GM12878 (cell line): Measurements from ENCODE around the gene NTM. TPM values are rescaled to one million over a fixed set of nuclear protein-coding genes. Genes with fewer than 3 reads are reported as not detected.

Experiments
- ATAC-seq: fragments of 200-7000 bp; cut with Tn5 transposase; 3 replicates; pipeline ENCODE4 v1.9.1; 2020; ENCODE audit warnings: mild to moderate bottlenecking, moderate library complexity
- BruUV-seq: library from RNA; stranded (reverse); fragments of 400-500 nt; replicated peaks from 2 replicates; lab custom pipeline; 2021; lab: Mats Ljungman, UMichigan
- CTCF ChIA-PET: fragments of 300-600 bp; sonication (Branson Sonifier 250); formaldehyde crosslinking; extraction: SDS; loops from one replicate; lab custom pipeline; 2021; ENCODE audit warnings: inconsistent platforms; lab: Yijun Ruan, JAX
- POLR2A ChIA-PET: fragments of 350-600 bp; formaldehyde crosslinking; extraction: SDS; loops from one replicate; lab custom pipeline; 2021; ENCODE audit warnings: inconsistent platforms; lab: Charles Lee
- RAD21 ChIA-PET: fragments of 300-600 bp; sonication (Branson Sonifier 250); formaldehyde crosslinking; loops from one replicate; lab custom pipeline; 2023; ENCODE audit warnings: antibody characterized with exemption; ENCODE audit not compliant: unreplicated experiment; lab: Charles Lee
- SMC1A ChIA-PET: fragments of 300-600 bp; sonication (Branson Sonifier 250); formaldehyde crosslinking; loops from one replicate; lab custom pipeline; 2023; ENCODE audit not compliant: unreplicated experiment, uncharacterized antibody; lab: Charles Lee
- DNase-seq: peaks from one replicate; pipeline ENCODE4 v3.0.0-alpha.2; 2011; ENCODE audit warnings: low read depth, low spot score
- FAIRE-seq: peaks from 3 replicates; lab custom pipeline; 2011; peaks lifted over from hg19 to GRCh38; lab: Jason Lieb, UNC
- H2AFZ ChIP-seq: 2 replicates; pipeline ENCODE4 v1.6.0; 2011; ENCODE audit warnings: low read depth, low read length, control low read depth; ENCODE audit not compliant: control insufficient read depth
- H3K27ac ChIP-seq: 2 replicates; pipeline ENCODE4 v1.5.1; 2011; ENCODE audit warnings: control low read depth; ENCODE audit not compliant: control insufficient read depth, insufficient read depth
- H3K27me3 ChIP-seq, 2 experiments: replicated peaks in 1 of 2; 2 replicates each; pipeline versions ENCODE4 v1.6.0 to v1.6.1; 2011; ENCODE audit warnings: low read length in 1 of 2; ENCODE audit not compliant: control insufficient read depth in 2 of 2, insufficient read depth in 2 of 2
- H3K36me3 ChIP-seq, 2 experiments: 2 replicates each; pipeline ENCODE4 v1.5.1; 2011; ENCODE audit warnings: low read length in 1 of 2; ENCODE audit not compliant: control insufficient read depth in 2 of 2, insufficient read depth in 2 of 2
- H3K4me1 ChIP-seq: 2 replicates; pipeline ENCODE4 v1.6.1; 2011; ENCODE audit warnings: mild to moderate bottlenecking, low read length, moderate library complexity, mixed read lengths; ENCODE audit not compliant: control insufficient read depth, insufficient read depth
- H3K4me2 ChIP-seq: 2 replicates; pipeline ENCODE4 v1.6.0; 2011; ENCODE audit warnings: control low read depth; ENCODE audit not compliant: control insufficient read depth, insufficient read depth
- H3K4me3 ChIP-seq: fragments of 200-600 bp; sonication (generic); 2 replicates; pipeline ENCODE4 v1.5.1; 2016
- H3K79me2 ChIP-seq: 2 replicates; pipeline ENCODE4 v1.6.0; 2011; ENCODE audit warnings: low read length; ENCODE audit not compliant: control insufficient read depth, insufficient read depth
- H3K9ac ChIP-seq: 2 replicates; pipeline ENCODE4 v1.8.0; 2011; ENCODE audit warnings: low read length, control low read depth, mixed read lengths; ENCODE audit not compliant: control insufficient read depth, insufficient read depth
- H3K9me3 ChIP-seq: replicated peaks from 3 replicates; pipeline ENCODE4 v1.5.1; 2011; ENCODE audit warnings: mild to moderate bottlenecking, low read length; ENCODE audit not compliant: control insufficient read depth, insufficient read depth
- H4K20me1 ChIP-seq: 2 replicates; pipeline ENCODE4 v1.6.0; 2011; ENCODE audit not compliant: control insufficient read depth, insufficient read depth
- ATF7 ChIP-seq: fragments of 450-650 bp; IDR thresholded peaks from 2 replicates; pipeline ENCODE4 v1.6.1; 2016; ENCODE audit warnings: low read depth, mild to moderate bottlenecking
- BACH1 ChIP-seq: fragments of 450-650 bp; IDR thresholded peaks from 2 replicates; pipeline ENCODE4 v1.6.1; 2017; ENCODE audit warnings: mild to moderate bottlenecking, borderline replicate concordance
- CBFB ChIP-seq: IDR thresholded peaks from 2 replicates; pipeline ENCODE4 v1.6.1; 2016; ENCODE audit warnings: antibody characterized with exemption, low read depth
- CHD2 ChIP-seq: IDR thresholded peaks from 2 replicates; pipeline ENCODE4 v1.6.1; 2011; ENCODE audit warnings: low read depth, low read length, improper control_type of control experiment, borderline replicate concordance
- GABPA ChIP-seq: IDR thresholded peaks from 2 replicates; pipeline ENCODE4 v1.6.1; 2014; ENCODE audit warnings: antibody characterized with exemption, low read depth, mild to moderate bottlenecking, inconsistent platforms
- GATAD2B ChIP-seq: fragments of 450-650 bp; conservative IDR thresholded peaks from 2 replicates; pipeline ENCODE4 v1.6.1; 2017; ENCODE audit warnings: low read depth, mild to moderate bottlenecking, moderate library complexity
- HDAC6 ChIP-seq: fragments of 200-600 bp; sonication (generic); IDR thresholded peaks from one replicate; pipeline ENCODE4 v1.8.0; 2017; ENCODE audit warnings: antibody characterized with exemption; ENCODE audit not compliant: unreplicated experiment
- LARP7 ChIP-seq: fragments of 450-650 bp; IDR thresholded peaks from 2 replicates; pipeline ENCODE4 v1.6.1; 2017; ENCODE audit warnings: mild to moderate bottlenecking
- NFYA ChIP-seq: IDR thresholded peaks from 2 replicates; pipeline ENCODE4 v1.6.1; 2011; ENCODE audit warnings: low read depth, mild to moderate bottlenecking, low read length, improper control_type of control experiment, borderline replicate concordance
- SKIL ChIP-seq: fragments of 450-650 bp; IDR thresholded peaks from 2 replicates; pipeline ENCODE4 v1.6.1; 2017; ENCODE audit warnings: mild to moderate bottlenecking, low read depth, inconsistent platforms; ENCODE audit not compliant: poor library complexity, severe bottlenecking
- SRF ChIP-seq, 2 experiments: IDR thresholded peaks; 2 replicates each; pipeline ENCODE4 v1.6.1; 2011; ENCODE audit warnings: low read depth in 2 of 2, low read length in 2 of 2, mild to moderate bottlenecking in 1 of 2, moderate library complexity in 1 of 2
- STAT1 ChIP-seq: fragments of 450-650 bp; conservative IDR thresholded peaks from 2 replicates; pipeline ENCODE4 v1.6.1; 2014; ENCODE audit warnings: antibody characterized with exemption, mild to moderate bottlenecking
- ZBED1 ChIP-seq: IDR thresholded peaks from 2 replicates; pipeline ENCODE4 v1.6.1; 2016; ENCODE audit warnings: borderline replicate concordance
- WGBS: methylation state at CpG from one replicate; pipeline ENCODE4 v1.1.6; 2016; ENCODE audit warnings: low lambda C conversion rate; ENCODE audit not compliant: insufficient replicate concordance, insufficient coverage; ENCODE audit errors: missing lambda C conversion rate; 5-methylcytosine and 5-hydroxymethylcytosine counted together
- in situ Hi-C: fragments of 300-500 bp; cut with MboI; formaldehyde crosslinking; loops from 9 replicates; pipeline ENCODE4 v1.14.3; 2018; ENCODE audit warnings: mixed read lengths
- intact Hi-C: fragments of 100-400 bp; cut with micrococcal nuclease; formaldehyde crosslinking; loops from one replicate; pipeline ENCODE4 v1.14.2; 2022; ENCODE audit not compliant: unreplicated experiment
- polyA plus RNA-seq, 11 experiments: library from polyadenylated mRNA; depleted of rRNA in 4 of 11; unstranded in 6 of 11; stranded (reverse) in 5 of 11; fragments of >200 nt; fragmentation: Nextera tagmentation in 4 of 11; fragmentation: Illumina TruSeq in 1 of 11; extraction: Ambion mirVana in 4 of 11; extraction: Trizol in 1 of 11; gene quantifications; 1 replicate in 1 of 11; 2 replicates in 10 of 11; pipeline versions ENCODE4 v1.2.1 to v1.2.3, GENCODE V29; 2011 to 2016; ENCODE audit warnings: inconsistent platforms in 2 of 11, missing spikeins in 2 of 11, low read depth in 1 of 11
- total RNA-seq, 4 experiments: library from RNA; depleted of rRNA in 3 of 4; stranded (reverse); fragments of >200 nt in 3 of 4; fragmentation: Illumina TruSeq in 1 of 4; extraction: Trizol in 1 of 4; gene quantifications; 2 replicates each; pipeline versions ENCODE4 v1.2.1 to v1.2.3, GENCODE V29; 2013 to 2021
- TF ChIP-seq, protein P1 (sequence below): fragments of 450-650 bp; IDR thresholded peaks from 2 replicates; pipeline ENCODE4 v1.6.1; 2017; ENCODE audit warnings: borderline replicate concordance
- TF ChIP-seq, protein P2 (sequence below): fragments of 450-650 bp; IDR thresholded peaks from 2 replicates; pipeline ENCODE4 v1.6.1; 2016; ENCODE audit warnings: mild to moderate bottlenecking, moderate library complexity, borderline replicate concordance

NTM gene
- total and polyA plus RNA-seq, 10 of the 15 experiments (the other 5 are each of a cell fraction or from before 2014, with no cell fraction given), result not detected

DNA sequence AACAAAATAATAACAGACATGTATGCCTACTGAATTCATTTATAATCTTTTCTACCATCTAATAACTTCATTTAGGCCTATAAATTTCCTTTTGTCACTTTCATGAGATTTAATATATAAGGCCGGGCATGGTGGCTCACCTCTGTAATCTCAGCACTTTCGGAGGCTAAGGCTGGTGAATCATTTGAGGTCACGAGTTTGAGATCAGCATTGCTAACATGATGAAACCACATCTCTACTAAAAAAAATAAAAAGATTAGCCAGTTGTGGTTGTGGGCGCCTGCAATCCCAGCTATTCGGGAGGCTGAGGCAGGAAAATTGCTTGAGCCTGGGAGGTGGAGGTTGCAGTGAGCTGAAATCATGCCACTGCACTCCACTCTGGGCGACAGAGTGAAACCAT is 14.2 kb upstream of the NTM start:
- WGBS, result 52% methylated on average over 6 of the region's 6 CpGs
- TF ChIP-seq STAT1 (no peak), ZBED1 (no peak), HDAC6 (no peak), BACH1 (no peak), CHD2 (no peak), SRF (IDR thresholded peaks at IDR 0.05; ENCODE audit: low read depth in 2 of 2, low read length in 2 of 2) (no peak), NFYA (no peak), ATF7 (no peak), GABPA (no peak), CBFB (no peak), LARP7 (no peak), SKIL (no peak), GATAD2B (no peak)
- TF ChIP-seq, protein P1, sequence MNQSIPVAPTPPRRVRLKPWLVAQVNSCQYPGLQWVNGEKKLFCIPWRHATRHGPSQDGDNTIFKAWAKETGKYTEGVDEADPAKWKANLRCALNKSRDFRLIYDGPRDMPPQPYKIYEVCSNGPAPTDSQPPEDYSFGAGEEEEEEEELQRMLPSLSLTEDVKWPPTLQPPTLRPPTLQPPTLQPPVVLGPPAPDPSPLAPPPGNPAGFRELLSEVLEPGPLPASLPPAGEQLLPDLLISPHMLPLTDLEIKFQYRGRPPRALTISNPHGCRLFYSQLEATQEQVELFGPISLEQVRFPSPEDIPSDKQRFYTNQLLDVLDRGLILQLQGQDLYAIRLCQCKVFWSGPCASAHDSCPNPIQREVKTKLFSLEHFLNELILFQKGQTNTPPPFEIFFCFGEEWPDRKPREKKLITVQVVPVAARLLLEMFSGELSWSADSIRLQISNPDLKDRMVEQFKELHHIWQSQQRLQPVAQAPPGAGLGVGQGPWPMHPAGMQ, result no peak
- TF ChIP-seq, protein P2, sequence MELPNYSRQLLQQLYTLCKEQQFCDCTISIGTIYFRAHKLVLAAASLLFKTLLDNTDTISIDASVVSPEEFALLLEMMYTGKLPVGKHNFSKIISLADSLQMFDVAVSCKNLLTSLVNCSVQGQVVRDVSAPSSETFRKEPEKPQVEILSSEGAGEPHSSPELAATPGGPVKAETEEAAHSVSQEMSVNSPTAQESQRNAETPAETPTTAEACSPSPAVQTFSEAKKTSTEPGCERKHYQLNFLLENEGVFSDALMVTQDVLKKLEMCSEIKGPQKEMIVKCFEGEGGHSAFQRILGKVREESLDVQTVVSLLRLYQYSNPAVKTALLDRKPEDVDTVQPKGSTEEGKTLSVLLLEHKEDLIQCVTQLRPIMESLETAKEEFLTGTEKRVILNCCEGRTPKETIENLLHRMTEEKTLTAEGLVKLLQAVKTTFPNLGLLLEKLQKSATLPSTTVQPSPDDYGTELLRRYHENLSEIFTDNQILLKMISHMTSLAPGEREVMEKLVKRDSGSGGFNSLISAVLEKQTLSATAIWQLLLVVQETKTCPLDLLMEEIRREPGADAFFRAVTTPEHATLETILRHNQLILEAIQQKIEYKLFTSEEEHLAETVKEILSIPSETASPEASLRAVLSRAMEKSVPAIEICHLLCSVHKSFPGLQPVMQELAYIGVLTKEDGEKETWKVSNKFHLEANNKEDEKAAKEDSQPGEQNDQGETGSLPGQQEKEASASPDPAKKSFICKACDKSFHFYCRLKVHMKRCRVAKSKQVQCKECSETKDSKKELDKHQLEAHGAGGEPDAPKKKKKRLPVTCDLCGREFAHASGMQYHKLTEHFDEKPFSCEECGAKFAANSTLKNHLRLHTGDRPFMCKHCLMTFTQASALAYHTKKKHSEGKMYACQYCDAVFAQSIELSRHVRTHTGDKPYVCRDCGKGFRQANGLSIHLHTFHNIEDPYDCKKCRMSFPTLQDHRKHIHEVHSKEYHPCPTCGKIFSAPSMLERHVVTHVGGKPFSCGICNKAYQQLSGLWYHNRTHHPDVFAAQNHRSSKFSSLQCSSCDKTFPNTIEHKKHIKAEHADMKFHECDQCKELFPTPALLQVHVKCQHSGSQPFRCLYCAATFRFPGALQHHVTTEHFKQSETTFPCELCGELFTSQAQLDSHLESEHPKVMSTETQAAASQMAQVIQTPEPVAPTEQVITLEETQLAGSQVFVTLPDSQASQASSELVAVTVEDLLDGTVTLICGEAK, result no peak
- TF ChIP-seq, all 136 proteins: peak for 0
- Histone ChIP-seq H4K20me1 (no peaks in the 10 kb centered on the region), H3K27ac (no peak overlapping the region), H3K36me3 (no peaks in the 10 kb centered on the region), H3K9me3 (no peaks in the 10 kb centered on the region), H3K9ac (no peak overlapping the region), H3K4me2 (no peak overlapping the region), H3K79me2 (no peaks in the 10 kb centered on the region), H3K4me3 (no peak overlapping the region), H3K27me3 (no peaks in the 10 kb centered on the region; a peak in 1 of 4 replicates), H2AFZ (no peak overlapping the region), H3K4me1 (no peaks in the 10 kb centered on the region)
- intact Hi-C loops, result no loop called here
- CTCF ChIA-PET, result no interaction called here
- SMC1A ChIA-PET, result no interaction called here
- in situ Hi-C loops, result no loop called here
- no peak for DNase-seq
- no peak for FAIRE-seq
- POLR2A ChIA-PET, result no interaction called here
- no peak for ATAC-seq
- BruUV-seq, result no TSS peak
- RAD21 ChIA-PET, result no interaction called here
